NCI-H524 treated with DMSO at 0.1 percent for 48 hours (cell line): ENCODE data around the gene PRAME.
"Not testable (repeated sequence)": the region's sequence is repeated elsewhere in the genome, so short reads cannot be mapped to it uniquely, and the experiment has no call there.

ENCODE experiments used
- DNase-seq: peaks from one replicate; lab custom pipeline; 2025; lab: John Stamatoyannopoulos, UW

PRAME gene

DNA sequence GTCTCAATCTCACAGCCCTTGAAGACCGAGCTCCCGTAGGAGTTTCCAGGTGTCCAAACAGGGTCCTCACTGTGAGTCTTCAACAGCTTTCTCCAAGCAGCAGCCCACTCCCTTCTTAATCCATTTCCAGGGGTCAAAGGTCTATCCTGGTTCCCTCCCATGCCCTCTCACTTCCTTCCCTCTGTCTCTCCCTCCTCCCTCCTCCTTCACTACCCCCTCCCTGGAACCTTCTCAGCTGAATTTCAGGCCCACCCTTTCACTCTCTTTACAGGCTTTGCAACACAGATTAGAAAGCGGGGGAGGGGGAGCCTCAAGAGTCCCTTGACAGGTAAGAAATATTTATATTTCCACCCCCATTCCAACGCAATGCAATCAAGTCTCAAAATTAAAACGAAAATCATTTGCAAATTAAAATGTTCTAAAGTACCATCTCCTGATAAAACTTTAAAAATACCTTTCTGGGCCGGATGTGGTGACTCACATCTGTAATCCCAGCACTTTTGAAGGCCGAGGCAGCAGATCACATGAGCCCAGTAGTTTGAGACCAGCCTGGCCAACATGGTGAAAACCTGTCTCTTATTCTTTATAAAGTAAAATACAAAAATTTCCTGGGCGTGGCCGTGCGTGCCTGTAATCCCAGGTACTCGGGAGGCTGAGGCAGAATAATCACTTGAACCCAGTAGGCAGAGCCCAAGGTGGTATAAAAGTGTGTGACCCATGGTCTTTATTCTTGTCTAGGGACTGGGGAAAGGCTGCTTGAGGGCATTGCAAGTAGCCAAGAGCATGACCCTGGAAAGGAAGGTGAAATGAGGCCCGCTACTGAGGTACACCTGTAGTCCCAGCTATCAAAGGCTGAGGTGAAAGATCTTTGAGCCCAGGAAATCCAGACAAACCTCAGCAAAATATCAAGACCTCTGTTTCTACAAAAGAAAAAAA lies 38.1 kb downstream of the PRAME start:
- DNase-seq, result no peak

DNA sequence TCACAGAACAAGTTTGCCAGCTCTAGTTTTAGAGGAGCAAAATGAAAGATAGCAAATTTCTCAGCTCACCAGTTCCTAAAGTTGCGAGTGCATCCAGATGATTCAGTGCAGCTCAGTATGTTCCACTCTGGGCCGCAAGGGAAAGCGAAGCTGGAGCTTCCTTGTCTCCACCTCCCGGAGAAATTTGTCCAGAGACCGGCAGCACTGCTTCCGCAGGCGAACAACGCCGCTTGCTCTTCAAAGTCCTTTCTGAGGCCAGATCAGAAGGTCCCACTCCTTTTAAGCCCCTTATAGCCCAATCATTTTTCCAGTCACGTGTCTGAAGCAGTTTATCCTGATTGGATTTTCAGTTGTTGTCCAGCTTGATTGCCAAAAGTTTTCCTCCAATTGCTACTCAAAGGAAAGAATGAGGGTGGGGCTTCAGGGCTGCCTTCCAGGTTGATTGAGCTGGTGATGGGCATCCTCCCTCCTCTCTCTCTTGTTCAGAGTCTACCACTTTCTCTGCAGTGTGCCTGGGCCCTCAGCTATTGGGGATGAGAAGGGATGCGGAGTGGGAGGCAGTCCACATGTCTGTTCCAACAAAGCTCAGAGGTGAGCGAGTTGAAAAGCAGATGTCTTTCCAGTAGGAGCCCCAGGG lies 38.9 kb downstream of the PRAME start, which contains the start of gene ZNF280A:
Gene ZNF280A (minus strand): TSS at position 251 of the 637 bp plus-strand sequence. CDS start 4,640 bp downstream, outside the sequence.
- no peak for DNase-seq

DNA sequence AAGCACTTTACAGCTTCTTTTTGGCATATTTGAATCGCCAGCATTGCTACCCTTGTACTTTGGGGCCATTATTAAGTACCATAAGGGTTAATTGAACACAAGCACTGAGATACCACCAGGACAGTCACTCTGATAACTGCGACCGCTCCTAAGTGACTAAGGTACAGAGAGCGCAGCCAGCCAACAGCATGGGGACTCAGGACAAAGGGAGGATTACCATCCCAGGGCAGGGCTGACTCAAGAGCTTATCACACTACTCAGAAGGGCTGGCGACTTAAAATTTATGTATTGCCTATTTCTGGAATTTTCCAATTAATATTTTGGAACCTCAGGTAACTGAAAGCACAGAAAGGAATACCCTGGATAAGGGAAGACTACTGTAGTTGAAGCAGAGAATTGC lies 39.5 kb downstream of the PRAME start:
- DNase-seq, result no peak

DNA sequence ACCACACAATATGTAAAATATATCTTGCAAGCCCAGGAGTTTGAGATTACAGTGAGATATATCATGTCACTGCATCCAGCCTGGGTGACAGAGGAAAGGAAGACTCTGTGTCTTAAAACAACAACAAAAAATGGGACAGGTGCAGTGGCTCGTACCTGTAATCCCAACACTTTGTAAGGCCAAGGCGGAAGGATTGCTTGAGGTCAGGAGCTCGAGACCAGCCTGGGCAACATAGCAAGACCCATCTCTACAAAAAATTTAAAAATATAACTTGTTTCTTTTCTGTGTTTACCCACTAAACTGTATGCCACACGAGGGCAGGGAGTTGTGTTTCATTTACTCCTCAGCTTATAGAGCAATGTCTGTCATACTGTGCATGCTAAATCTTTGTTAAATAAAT lies 42.1 kb downstream of the PRAME start:
- no peak for DNase-seq

DNA sequence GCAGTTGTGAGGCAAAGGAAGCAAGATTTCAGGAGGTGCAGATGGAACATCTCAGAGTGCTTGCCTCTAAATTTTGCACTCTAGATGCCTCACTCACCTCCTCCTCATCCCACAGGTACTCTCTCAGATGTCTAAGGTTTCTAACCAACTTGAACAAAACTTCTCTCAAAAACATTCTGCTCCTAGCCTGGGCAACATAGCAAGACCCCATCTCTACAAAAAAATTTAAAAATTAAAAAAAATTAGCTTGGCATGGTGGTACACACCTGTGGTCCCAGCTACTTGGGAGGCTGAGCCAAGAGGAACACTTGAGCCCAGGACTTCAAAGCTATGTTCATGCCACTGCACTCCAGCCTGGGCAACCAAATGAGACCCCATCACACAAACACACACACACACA lies 43.2 kb downstream of the PRAME start:
- no peak for DNase-seq

DNA sequence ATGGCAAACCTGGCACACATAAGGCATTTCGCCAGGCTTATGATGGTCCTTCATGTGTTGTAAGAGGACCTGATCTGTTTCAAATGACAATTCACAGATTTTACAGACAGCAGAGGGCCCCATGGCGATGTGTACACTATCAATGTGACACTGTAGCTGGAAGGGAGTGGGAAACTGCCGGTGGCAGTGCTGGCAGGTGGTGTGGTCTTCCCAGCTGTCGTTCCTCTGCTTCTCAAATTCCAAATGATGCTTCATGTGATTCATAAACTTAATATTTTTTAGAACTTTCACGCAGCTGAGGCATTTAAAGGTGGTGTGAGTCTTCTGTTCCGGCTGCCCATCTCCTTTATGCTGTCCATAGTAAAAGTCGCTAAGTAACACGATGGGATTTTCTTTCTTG lies 44.6 kb downstream of the PRAME start:
- DNase-seq, result peak; percentile 37

DNA sequence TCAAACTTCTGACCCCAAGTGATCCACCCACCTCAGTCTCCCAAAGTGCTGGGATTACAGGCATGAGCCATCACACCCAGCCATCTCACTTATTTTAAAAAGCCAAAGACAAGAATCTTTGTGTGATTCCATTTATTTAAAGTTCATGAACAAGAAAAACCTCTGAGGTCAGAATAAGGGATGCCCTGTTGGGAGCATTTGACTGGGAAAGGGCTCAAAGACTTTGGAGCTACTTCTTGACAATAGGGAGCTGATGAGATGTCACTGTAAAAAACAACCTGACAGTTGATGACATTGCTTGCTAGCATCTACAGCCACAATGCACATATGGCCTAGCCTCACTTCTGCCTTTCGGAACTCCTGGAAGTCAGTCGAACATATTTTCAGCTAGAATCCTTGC lies 45.4 kb downstream of the PRAME start:
- no peak for DNase-seq

DNA sequence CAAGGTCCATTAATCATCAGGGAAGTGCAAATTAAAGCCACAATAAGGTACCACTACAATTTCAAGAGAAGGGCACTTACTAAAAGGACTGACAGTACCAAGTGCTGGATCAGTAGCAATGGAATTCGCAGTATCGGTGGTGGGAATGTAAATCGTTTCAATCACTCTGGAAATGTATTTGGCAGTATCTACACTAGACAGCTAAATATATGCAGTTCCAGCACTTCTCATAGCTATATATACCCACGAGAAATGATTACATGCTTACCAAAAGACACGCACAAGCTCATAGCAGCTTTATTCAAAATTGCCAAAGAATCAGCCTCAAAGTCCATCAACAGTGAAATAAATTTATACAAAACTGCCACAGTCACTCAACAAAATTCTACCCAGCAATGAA lies 46.1 kb downstream of the PRAME start:
- DNase-seq, result no peak

DNA sequence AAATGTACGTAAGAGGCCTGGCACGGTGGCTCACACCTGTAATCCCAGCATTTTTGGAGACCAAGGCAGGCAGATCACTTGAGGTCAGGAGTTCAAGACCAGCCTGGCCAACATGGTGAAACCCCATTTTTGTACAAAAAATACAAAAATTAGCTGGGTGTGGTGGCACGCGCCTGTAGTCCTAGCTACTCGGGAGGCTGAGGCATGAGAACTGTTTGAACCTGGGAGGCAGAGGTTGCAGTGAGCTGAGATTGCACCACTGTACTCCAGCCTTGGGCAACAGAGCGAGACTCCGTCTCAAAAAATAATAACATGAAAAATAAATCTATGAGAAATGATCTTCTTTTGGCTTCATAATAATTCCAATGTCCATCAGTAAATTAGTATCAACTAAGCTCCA lies 48.2 kb downstream of the PRAME start:
- DNase-seq, result not testable (repeated sequence)

DNA sequence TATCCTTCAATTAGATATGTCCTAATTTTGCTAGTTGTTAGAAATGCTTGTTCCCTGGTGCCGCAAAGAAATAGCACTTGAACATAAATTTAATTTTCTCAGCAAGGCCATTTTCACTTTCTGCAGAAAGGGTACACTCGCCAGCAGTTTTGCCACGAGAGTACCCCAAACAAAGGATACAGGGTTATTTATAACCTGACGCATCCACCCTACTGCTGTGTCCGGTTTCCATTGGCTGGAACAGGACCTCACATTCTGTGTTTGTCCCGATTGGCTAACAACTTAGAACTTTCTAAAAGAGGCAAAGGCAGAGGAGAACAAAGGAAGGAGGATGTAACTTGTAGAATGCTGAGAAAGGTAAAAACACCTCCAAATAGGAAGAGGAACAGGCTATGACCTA lies 49.2 kb downstream of the PRAME start:
- not testable (repeated sequence) for DNase-seq

DNA sequence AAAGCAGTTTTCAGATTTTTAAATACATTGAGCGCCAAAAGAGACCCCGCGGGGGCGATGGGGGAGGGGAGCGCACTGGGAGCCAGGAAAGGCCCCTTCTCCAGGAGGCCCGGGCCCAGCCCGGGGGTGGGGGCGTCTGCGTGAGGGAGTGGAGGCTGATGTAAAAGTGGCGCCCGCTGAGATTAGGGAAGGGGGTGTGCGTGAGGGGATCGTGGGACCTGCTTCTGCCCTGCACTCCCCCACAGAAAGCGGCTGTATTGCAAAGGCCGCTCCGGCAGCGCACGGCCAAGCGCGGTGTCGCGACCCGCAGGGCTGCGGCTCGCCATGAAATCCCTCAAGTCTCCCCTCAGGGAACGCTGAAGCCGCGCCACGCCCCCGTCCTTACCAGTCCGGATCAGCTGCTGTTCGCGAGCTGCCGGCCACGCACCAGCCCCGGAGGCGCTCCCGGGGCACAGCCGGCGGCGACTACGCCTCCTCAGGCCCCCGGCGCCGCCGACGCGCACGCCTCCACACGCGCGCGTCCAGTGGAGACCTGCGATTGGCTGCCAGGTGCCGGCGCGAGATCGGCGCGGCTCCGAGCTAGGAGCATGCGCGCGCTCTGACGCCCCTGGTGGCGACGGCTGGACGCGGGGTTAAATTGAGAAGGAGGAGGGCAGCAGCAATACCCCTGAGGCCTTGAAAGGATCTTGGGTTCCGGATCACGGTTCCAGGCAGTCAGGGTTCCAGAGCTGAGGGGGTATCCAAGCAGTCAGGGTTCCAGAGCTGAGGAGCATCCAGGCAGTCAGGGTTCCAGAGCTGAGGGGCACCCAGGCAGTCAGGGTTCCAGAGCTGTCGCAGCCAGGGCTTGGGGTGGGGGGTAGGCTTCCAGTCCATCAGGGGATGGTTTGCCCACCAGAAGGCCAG lies 50.5 kb downstream of the PRAME start, which contains the start of gene ZNF280B:
Gene ZNF280B (minus strand): TSS at position 469 of the 903 bp plus-strand sequence. CDS start 19,344 bp downstream, outside the sequence.
- DNase-seq, result peak; percentile 24

DNA sequence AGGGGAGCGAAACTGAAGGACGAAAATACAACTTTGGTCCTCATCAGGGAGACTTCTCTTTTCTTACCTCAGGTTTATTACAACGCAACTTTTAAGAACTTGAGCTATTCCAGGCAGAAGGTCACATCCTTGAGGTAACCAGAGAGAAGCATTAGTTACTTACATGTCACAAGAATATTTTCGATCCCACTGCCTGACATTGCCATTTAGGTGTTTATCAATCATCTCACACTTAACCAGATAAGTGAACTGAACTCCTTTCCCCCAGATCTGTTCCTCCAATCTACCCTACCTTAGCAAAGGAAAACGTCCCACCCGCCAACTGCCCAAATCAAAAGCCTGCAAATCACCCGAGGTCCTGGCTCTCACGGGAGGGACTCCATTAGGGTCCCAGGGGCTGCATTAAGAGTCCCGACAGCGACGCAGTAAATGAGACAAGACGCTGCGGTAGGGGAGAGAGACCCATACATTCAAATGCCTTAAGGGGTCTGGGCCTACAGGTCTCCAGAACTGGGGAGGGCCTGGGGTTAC lies 51.3 kb downstream of the PRAME start:
- DNase-seq, result no peak

DNA sequence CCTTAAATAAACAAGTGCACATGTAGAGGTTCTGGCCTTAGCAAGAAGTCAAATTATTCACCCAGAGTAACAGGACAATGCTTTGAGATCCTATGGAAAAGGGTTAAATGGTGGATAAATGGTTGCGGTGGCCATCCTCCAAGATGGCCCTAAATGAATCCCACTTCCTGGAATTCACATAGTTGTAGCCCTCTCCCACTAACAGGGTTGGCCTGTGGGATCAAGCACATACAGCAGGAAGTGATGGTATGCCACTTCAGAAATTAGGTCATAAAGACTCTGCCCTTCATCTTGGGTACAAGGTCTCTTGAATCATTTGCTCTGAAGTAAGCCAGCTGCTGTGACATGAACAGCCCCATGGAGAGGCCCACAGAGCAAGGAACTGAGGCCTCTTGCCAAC lies 52.3 kb downstream of the PRAME start:
- no peak for DNase-seq

DNA sequence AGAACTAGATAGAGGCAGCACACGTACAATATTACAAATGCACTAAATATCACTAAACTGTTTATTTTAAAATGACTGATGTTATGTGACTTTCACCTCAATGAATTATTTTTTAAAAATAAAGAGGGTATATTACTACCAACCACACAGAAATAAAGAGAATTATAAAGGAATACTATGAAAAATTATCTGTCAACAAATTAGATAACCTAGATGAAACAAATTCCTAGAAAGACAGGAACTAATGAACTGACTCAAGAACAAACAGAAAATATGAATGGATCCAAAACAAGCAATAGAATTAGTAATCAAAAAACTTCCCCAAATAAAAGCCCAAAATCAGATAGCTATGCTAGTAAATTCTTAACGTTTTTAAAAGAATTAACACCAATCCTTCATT lies 60.8 kb downstream of the PRAME start:
- no peak for DNase-seq
